Left ventricle myocardium superior (tissue), 1 donor: Measurements from ENCODE around the gene LOC101059915.
"Not testable (repeated sequence)": the region's sequence is repeated elsewhere in the genome, so short reads cannot be mapped to it uniquely, and the experiment has no call there.

ENCODE experiments used
- ATAC-seq: fragments of 200-7000 bp; cut with Tn5 transposase; one replicate; pipeline ENCODE4 v1.9.1; 2020; ENCODE audit warnings: mild to moderate bottlenecking, moderate library complexity
- DNase-seq: peaks from one replicate; pipeline ENCODE4 v3.0.0-alpha.2; 2020
- intact Hi-C: fragments of 100-400 bp; cut with micrococcal nuclease; formaldehyde crosslinking; loops from one replicate; pipeline ENCODE4 v1.11.0; 2022
- donor health status: DM: no; HTN: yes; CAD: no; lungs with severe emphysema.

Gene LOC101059915

DNA sequence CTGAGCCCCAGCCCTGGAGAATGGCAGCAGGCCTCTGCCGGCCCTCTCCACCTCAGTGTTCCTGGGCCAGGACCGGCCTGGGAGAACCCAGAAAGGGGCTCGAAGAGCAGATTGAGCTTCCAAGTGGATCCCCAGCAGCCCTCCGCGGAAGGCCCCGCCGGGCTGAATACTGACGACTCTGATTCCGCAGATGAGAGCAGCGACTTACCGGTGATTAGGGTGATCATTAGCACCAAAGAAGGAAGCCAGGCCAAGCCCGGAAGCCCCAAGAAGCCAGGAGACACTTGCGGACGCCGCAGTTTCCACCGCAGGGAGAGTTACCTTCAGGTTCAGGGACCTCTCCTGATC, 876 bp downstream of the LOC101059915 start:
- intact Hi-C loops = no loop called here
- no peak for ATAC-seq
- DNase-seq = no peak

GRCh38 chrX:71669492-71669891, 2.1 kb downstream of the LOC101059915 start:
- DNase-seq = no peak
- ATAC-seq = no peak
- intact Hi-C loops = no loop called here

- ATAC-seq = peak; percentile 80
- DNase-seq, intact Hi-C loops: not testable (repeated sequence)
These were observed 2.6 kb downstream of the LOC101059915 start for GRCh38 chrX:71669947-71670346.

DNA sequence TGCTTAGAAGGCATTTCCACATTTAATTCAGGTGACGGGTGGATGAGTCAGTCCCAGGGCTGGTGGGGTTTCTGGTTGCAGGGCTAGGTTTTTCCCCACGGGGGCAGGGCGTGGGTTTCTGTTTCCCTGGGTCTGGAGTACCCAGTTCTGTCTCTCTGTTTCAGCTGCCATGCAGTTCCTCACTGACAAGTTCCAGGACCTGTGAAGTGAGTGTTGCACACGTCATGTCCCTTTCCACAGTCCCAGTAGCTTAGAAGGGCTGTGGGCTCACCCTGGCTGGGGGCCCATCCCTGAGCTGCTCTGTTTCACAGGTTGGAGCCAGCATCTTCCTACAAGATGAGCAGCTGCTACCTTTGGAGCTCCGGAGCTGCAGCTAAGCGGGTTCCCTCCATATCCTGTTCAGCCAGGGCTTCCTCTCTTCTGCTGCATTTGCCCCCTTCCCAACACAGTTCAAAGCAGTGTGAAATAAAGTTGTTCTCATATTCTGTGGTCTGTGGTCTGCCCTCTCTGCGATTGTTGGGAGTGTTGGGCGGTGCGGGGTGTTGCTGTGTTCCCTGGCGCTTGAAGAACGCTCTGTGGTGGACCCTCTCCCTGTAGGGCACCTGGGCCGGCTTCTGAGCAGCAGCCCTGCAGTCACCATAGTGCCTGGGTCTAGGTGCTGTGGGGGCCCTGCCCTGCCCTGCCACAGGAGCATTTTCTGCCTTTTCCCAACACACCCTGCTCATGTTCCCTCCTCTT, 3.9 kb downstream of the LOC101059915 start:
- ATAC-seq (peak; percentile 50), DNase-seq (no peak)
- intact Hi-C loops = no loop called here

DNA sequence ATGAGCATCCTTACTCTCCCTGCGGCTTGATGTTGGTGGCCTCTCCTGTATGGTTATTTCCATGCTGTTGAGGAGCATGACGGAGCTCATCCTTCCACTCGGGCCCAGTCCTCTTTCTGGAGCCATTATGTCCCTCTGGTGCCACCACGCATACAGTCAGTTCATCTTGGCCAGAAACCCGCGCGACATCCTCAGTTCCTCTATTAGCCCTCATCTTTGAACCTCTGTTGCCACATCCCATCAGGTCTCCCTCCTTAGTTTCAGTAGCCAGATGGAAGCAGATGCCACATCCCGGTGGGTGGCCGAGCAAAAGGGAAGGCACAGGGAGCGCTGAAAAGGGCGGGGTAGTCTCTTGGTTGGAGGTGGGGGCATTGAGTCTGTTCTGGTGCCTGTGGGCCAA, 4.6 kb downstream of the LOC101059915 start:
- ATAC-seq (no peak), DNase-seq (no peak)
- intact Hi-C loops = no loop called here

GRCh38 chrX:71675636-71676035, 8.3 kb downstream of the LOC101059915 start:
- intact Hi-C loops, DNase-seq, ATAC-seq: not testable (repeated sequence)

- DNase-seq, intact Hi-C loops, ATAC-seq: not testable (repeated sequence)
These were observed 8.9 kb downstream of the LOC101059915 start for GRCh38 chrX:71676068-71676795.

GRCh38 chrX:71677195-71677594, 9.8 kb downstream of the LOC101059915 start:
- intact Hi-C loops, DNase-seq: not testable (repeated sequence)

DNA sequence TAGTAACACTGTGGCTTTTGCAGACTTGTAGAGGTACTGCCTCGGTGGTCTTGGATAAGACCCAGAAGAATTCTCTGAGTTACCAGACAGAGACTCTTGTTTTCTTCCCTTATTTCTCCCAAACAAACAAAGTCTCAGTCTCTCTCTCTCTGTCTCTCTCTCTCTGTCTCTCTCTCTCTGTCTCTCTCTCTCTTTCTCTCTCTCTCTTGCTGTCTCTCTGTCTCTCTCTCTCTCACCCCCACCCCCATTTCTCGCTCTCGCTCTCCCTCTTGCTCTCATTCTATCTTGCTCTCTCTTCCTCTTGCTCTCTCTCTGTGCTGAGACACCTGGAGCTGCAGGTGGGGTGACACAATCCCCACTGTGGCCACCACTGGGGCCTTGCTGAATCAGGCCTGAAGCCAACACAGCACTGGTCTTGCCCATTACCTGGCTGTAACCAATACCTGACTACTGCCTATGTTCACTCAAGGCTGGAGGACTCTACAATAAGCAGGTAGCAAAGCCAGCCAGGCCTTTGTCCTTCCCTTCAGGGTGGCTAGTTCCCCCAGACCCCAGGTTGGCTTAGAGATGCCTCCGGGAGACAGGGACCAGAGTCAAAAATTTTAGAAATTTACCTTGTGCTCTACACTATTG, 12.3 kb downstream of the LOC101059915 start:
- no peak for DNase-seq
- no peak for ATAC-seq
- intact Hi-C loops = no loop called here

More at GRCh38 chrX:71677195-71677594, 9.8 kb downstream of the LOC101059915 start:
- not testable (repeated sequence) for ATAC-seq

- ATAC-seq = peak; percentile 74
- intact Hi-C loops, DNase-seq: not testable (repeated sequence)
These were observed 29.5 kb downstream of the LOC101059915 start for GRCh38 chrX:71696641-71697465.

DNA sequence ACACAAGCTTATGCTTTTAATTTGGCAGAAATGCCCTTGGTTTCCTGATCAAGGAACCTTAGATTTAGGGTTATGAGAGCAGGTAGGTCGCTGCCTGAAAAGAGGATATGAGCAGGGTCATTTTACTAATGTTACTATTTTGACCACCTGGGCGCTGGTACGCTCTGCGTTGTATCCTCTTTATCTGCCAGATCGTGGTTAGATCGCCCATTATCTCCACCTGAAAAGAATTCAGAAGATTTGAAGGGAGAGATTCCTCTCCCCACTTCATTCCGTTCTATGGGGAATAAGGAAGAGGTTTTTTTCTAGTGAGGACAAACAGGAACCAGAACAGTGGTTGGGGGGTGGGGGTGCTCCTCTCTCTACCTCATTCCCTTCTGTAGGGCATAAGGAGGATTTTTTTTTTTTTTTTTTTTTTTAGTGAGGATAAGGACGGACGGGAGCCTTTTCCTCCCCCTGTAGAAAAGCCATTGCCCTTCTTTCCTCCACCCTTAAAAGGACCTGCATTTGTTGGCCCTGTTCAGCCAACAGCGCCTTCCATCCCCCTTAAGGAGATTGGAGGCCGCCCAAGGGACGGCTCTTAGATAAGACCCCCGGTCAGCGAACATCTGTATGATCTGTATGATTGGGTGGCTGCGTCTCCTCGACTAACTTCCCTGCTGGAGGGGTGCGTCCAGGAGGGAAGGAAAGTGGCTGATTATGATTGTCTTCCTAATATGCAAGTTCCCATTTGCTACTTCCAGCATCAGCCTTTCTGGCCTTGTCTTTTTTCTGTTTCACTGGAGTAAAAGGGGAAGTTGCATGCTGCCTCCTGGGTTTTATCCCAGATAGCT, 30.3 kb downstream of the LOC101059915 start:
- DNase-seq, intact Hi-C loops: not testable (repeated sequence)
- peak; percentile 60 for ATAC-seq

DNA sequence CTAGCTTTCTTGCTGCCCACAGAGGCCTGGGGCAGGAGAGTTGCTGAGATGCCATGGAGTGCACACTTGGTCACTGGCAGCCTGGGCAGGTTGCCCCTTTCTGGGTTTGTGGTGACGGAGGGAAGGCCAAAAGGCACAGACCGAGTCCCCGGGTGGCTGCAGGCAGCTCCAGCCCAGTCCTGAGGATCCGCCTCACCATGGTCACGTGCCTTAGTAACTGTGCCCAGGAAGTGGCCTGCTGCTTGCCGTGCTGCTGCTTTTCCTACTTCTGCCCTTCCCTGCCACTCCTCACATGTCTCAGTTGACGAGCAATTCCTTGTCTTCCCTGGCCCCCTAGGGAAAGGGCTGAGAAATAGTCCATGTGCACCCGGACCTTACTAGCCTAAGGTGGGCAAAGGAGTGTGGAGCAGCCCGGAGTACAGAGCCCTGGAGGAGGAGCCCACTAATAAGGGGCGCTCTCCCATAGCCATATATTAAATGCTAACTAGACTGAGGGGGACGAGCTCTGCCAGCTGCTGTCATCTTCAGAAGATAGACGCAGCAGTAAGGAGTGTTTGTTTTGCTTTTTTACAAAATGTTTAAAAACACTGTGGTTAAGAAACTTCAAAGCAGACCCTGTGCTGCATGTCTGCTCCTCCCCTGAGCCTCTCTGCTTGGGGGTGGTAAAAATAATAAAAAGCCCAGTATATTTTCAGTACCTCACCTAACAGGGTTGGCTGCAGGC, 31.1 kb downstream of the LOC101059915 start:
- DNase-seq, intact Hi-C loops: not testable (repeated sequence)
- ATAC-seq = peak; percentile 78

- intact Hi-C loops, DNase-seq: not testable (repeated sequence)
- ATAC-seq = peak; percentile 43
These were observed 31.6 kb downstream of the LOC101059915 start for GRCh38 chrX:71699023-71699344.

GRCh38 chrX:71702853-71703252, 35.5 kb downstream of the LOC101059915 start:
- intact Hi-C loops, ATAC-seq, DNase-seq: not testable (repeated sequence)

GRCh38 chrX:71714064-71714463, 46.7 kb downstream of the LOC101059915 start:
- intact Hi-C loops, ATAC-seq, DNase-seq: not testable (repeated sequence)

GRCh38 chrX:71715551-71715950, 48.2 kb downstream of the LOC101059915 start:
- DNase-seq, ATAC-seq, intact Hi-C loops: not testable (repeated sequence)

DNA sequence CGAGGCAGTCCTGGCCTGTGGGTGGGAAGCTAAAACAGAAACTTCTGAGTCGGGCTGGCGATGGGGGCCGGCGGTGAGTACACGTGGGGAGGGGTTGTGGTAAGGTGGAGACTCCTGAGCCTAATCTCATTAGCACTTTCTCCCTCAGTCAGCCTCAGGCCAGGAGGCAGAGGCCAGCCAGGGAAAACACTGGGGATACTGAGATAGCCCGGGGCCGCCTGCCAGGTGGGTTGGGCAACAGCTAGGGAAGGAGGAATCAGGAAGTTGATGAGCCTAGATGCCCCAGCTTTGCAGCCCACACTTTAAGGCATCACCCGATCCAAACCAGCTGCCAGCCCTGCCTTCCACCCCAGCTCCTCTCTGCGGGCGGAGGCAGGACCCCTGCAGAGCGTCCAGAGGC, 49.0 kb downstream of the LOC101059915 start:
- DNase-seq, intact Hi-C loops, ATAC-seq: not testable (repeated sequence)

DNA sequence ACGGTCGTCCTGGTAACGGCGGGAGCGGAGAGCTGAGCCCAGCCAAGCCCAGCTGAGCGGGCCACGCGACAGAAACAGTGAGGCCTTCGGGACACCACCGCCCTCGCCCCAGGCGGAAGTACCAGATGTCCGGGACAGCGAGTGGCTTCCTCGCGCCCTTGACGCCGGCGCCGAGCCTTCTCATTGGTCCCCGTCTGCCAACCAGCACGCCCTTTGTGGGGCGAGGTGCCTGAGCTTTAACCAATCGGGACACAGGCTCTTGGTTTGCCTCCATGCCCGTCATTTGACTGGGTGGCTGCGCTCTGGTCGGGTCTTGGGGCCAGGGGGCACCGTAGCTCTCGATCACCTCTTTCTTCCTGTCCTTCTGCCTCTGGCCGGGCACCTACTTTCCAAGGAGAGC, 50.8 kb downstream of the LOC101059915 start, which contains the start of gene CXorf49:
TSS of gene CXorf49 (minus strand) at position 101 of the 400 bp plus-strand sequence. CDS start 134 bp downstream, outside the sequence.
- ATAC-seq, DNase-seq, intact Hi-C loops: not testable (repeated sequence)
